HG03432 (cell line): Measurements from ENCODE around the gene EYA2.
"Not testable (repeated sequence)": the region's sequence is repeated elsewhere in the genome, so short reads cannot be mapped to it uniquely, and the experiment has no call there.

ENCODE experiments used
- ATAC-seq: cut with Tn5 transposase; IDR thresholded peaks from one replicate; pipeline ENCODE4 v1.9.1; 2021; ENCODE audit warnings: mild to moderate bottlenecking, moderate library complexity; ENCODE audit not compliant: unreplicated experiment

Gene EYA2, protein sequence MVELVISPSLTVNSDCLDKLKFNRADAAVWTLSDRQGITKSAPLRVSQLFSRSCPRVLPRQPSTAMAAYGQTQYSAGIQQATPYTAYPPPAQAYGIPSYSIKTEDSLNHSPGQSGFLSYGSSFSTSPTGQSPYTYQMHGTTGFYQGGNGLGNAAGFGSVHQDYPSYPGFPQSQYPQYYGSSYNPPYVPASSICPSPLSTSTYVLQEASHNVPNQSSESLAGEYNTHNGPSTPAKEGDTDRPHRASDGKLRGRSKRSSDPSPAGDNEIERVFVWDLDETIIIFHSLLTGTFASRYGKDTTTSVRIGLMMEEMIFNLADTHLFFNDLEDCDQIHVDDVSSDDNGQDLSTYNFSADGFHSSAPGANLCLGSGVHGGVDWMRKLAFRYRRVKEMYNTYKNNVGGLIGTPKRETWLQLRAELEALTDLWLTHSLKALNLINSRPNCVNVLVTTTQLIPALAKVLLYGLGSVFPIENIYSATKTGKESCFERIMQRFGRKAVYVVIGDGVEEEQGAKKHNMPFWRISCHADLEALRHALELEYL

GRCh38 chr20:46894579-46894958 lies at the start of gene EYA2:
Gene EYA2, plus strand, starts transcription at chr20:46894843. Its CDS starts 95,168 bp downstream, at chr20:46990011.
- ATAC-seq = no peak

- ATAC-seq = no peak
Observed at GRCh38 chr20:46844965-46845364, 49.7 kb upstream of the EYA2 start.

DNA sequence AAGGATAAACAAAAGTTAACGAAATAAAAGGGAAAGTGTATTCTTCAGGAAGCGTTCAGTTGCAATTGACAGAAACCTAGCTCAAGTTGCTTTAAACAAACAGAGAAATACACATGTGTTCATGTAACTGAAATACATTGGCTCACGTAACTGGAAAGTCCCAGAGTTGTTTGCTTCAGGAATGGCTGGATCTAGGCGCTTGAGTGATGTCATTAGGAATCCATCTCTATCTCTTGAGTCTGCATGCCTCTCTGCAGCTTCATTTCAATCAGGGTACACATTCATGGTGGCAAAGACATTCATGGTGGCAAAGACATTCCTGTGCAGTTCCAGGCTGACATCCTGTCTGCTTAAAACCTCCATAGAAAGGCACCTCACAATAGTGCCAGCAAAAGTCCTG lies 45.4 kb upstream of the EYA2 start:
- no peak for ATAC-seq

DNA sequence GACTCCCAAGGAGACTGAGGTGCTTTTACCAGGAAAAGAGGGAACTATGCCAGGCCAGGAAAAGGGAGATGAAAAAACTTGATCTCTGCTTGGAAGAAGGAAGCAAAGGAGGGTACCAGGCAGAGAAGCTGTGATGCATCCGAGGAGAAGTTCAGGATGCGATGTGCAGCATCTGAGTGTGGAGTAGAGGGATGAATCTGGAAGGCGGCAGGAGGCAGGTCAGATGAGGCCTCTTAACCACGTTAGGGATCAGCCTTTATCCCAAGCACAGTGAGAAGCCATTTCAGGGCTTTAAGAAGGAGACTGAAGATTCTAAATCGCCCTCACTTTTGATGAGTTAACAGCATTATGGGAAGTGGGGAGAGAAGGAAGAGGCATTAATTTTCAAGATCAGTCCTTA lies 44.9 kb upstream of the EYA2 start:
- no peak for ATAC-seq

DNA sequence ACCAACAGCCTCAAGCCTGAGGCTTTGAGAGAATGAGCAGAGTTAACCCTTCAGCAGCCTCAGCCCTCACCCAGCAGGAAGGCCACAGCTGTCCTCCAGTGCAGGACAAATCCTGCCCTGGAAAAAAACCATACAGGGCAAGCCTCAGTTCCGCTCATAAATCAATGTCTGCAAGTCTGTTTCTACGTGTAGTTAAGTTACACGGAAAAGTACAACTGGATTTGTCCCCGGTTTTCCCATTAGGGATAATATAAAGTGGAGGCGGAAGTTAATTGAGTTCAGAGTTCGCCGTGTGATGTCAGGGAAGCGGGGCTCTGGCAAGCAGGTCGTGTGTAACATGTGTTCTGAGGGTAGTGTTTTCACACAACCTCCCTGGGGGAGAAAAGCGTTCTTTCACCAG lies 44.2 kb upstream of the EYA2 start:
- ATAC-seq = no peak

DNA sequence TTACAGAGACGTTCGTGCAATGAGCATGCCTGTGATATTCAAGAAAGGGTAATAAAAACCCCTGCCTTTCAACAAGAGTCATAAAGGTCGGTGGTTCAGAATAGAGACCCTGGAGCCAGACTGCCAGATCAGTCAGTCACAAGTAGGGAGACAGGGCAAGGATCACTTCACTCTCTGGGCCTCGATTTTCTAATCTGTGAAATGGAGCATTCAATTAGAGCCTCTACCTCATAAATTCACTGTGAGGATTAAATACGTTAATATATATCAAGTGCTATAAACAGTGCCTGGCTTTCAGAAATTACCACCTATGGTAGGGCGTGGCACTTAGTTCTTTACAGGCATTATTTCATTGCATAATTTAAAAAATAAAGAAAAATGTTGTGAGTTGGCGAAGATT lies 43.7 kb upstream of the EYA2 start:
- no peak for ATAC-seq

GRCh38 chr20:46851746-46852145 lies 42.9 kb upstream of the EYA2 start:
- no peak for ATAC-seq

DNA sequence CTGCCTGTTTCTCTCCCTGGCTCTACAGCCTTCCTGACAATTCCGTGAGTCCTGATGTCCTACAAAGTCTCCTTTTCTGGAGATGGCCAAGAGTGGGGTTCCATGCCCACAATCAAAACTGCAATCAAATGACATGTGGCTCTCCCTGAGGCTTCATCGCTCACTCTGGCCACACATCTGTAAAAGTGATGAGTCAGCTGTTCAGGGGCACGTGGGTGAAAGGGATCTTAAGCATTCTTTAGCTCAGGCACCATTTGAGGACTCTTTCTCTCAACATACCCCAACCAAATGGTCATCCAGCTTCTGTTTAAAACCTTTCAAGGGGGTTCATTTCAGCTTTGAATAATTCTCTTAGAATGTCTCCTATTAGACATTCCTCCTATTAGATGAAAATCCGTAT lies 42.3 kb upstream of the EYA2 start:
- no peak for ATAC-seq

GRCh38 chr20:46853926-46854325 lies 40.7 kb upstream of the EYA2 start:
- ATAC-seq = no peak

GRCh38 chr20:46857061-46857831 lies 37.4 kb upstream of the EYA2 start:
- ATAC-seq = no peak

DNA sequence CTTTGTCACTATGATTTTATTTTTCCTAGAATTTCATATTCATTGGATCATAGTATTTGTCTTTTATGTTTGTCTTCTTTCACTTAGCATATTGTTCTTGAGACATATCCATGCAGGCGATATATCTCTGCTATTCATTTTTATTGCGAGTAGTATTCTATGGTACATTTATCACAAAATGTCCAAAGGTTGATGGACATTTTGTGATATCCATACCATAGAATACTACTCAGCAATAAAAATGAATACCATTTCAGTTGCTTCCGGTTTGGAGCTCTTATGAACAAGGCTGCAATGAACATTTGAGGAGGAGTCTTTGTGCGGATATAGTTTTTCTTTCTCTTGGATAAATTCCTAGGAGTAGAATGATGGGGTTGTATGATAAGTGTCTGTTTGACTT lies 28.8 kb upstream of the EYA2 start:
- ATAC-seq = no peak

GRCh38 chr20:46870041-46870440 lies 24.6 kb upstream of the EYA2 start:
- no peak for ATAC-seq

- ATAC-seq = no peak
Observed at GRCh38 chr20:46872328-46873211, 22.1 kb upstream of the EYA2 start.

DNA sequence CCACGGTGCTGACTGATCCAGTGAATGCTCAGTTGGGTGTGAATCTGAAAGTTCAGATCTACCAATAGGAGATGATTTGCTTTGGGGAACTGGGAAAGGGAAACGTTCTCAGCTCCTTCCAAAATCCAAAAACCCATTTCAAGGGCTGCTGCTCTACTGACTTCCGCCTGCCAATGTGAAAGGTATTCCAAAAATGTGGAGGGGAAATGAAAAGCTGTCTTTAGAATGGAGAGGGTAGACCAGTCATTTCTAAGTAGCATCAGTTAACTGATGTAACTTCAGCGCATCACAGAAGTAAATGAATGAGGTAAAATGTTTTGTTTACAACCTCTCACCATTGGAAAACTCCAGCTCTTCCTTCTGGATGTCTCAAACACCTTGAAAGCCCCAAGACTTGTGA lies 19.6 kb upstream of the EYA2 start:
- ATAC-seq = no peak

GRCh38 chr20:46879386-46879785 lies 15.3 kb upstream of the EYA2 start:
- ATAC-seq = no peak

- not testable (repeated sequence) for ATAC-seq
Observed at GRCh38 chr20:46879963-46880362, 14.7 kb upstream of the EYA2 start.

- no peak for ATAC-seq
Observed at GRCh38 chr20:46883892-46884291, 10.8 kb upstream of the EYA2 start.

GRCh38 chr20:46890682-46891081 lies 4.0 kb upstream of the EYA2 start:
- no peak for ATAC-seq

DNA sequence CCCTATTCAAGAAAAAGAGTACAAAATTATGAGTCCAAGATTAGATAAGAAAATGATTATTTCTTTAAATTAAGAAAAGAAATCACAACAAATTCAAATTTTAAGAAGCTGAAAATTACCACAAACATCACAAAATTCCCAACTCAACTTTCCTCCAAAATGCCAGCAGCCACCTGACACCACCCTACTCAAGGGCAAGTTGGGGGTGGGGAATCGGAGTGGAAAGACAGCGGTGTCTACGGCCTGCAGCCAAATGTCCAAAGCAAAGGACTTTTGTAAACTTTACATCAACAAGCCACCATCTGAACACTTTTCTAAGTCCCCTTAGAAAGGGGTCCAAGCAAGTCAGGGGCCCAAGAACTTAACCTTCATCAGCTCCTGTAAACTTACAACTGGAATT lies 1.6 kb upstream of the EYA2 start:
- no peak for ATAC-seq

GRCh38 chr20:46893877-46894578 lies 615 bp upstream of the EYA2 start:
- no peak for ATAC-seq
